ENCODE data around the gene BAIAP2L2.
A peak's percentile ranks its signal among the peaks of the same experiment; 100 is the strongest.

Gene BAIAP2L2

DNA sequence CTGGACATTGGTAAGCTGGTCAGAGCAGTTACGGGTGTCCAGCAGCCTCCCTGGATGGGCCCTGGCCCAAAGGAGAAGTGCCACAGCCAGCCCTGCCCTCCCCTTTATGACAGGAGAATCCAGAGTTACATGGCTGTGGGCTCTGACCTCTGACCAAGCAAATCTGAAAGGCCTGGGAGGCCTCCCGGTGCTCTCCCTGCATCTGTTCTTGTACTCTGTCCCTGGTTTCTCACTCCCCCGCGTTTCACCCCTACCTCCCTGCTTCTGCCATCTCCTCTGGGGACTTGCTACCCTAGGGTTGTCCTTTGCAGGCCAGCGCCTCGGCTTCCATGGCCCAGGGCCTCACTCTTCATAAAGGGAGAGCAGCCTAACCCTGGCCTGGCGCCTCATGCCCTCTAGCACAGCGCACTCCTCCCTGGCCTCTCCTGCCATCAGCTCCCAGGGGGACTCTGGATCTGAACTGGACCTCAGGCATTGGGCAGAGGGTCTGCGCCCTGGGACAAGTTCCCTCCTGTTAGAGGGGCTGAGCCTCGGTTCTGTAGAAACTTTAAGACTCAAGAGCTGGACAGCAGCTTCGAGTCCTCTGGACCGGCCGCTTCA, 42.6 kb downstream of the BAIAP2L2 start:
- H3K27ac ChIP-seq = no peak overlapping the region

DNA sequence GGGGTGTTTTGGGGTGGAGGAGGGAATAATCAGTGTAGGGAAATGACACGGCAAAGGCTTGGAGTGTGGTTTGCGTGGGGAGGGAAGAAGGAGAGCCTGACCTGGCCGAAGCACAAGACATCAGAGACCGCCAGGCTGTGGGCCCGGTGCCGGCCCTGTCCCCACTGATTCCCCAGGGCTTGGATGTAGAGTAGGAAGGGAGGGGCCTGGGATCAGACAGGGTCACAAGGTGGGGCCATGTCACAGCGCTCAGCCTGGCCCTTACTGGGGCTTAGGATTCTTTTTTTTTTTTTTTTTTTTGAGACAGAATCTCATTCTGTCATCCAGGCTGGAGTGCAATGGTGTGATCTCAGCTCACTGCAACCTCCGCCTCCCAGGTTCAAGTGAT, 43.5 kb downstream of the BAIAP2L2 start:
- H3K27ac ChIP-seq = no peak overlapping the region
- no peak for TF ChIP-seq ZFX (IDR thresholded peaks at IDR 0.05; ENCODE audit: borderline replicate concordance)
- TF ChIP-seq, protein P1, sequence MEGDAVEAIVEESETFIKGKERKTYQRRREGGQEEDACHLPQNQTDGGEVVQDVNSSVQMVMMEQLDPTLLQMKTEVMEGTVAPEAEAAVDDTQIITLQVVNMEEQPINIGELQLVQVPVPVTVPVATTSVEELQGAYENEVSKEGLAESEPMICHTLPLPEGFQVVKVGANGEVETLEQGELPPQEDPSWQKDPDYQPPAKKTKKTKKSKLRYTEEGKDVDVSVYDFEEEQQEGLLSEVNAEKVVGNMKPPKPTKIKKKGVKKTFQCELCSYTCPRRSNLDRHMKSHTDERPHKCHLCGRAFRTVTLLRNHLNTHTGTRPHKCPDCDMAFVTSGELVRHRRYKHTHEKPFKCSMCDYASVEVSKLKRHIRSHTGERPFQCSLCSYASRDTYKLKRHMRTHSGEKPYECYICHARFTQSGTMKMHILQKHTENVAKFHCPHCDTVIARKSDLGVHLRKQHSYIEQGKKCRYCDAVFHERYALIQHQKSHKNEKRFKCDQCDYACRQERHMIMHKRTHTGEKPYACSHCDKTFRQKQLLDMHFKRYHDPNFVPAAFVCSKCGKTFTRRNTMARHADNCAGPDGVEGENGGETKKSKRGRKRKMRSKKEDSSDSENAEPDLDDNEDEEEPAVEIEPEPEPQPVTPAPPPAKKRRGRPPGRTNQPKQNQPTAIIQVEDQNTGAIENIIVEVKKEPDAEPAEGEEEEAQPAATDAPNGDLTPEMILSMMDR (IDR thresholded peaks at IDR 0.05) = no peak

More for the DNA sequence above, 42.6 kb downstream of the BAIAP2L2 start:
- no peak for TF ChIP-seq ZFX (IDR thresholded peaks at IDR 0.05; ENCODE audit: borderline replicate concordance)
- TF ChIP-seq, protein P1 (IDR thresholded peaks at IDR 0.05) = no peak

DNA sequence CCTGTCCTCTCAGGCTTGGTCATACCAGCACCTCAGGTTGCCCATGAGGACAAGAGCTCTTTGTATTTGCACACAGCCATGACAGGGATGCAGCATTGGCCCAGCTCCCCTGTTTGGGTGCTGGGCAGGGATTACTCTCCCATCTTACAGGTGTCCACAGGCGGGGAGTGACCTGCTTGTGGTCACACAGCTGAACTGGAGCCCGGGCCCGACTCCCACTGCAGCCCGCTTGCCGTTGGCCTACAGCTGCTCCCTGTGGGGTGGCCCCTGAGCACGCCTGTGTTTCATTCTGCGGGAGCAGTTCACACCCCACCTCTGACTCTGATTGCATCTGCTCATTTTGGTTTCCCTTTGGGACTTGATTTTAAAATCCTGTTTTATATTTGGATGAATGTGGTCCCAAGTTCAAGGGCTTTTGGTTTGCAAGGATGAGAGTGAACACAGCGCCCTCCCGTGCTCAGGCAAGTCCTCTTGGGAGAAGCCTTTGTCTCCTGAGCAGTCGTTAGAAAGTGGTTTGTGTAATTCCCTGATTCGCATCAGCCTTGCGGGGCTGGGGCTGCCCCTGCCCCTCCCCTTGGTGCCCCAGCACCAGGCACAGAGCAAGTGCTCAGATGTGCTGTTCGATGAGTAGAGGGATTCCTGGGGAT, 44.0 kb downstream of the BAIAP2L2 start:
- TF ChIP-seq, protein P1 (IDR thresholded peaks at IDR 0.05) = no peak
- H3K27ac ChIP-seq = no peak overlapping the region

DNA sequence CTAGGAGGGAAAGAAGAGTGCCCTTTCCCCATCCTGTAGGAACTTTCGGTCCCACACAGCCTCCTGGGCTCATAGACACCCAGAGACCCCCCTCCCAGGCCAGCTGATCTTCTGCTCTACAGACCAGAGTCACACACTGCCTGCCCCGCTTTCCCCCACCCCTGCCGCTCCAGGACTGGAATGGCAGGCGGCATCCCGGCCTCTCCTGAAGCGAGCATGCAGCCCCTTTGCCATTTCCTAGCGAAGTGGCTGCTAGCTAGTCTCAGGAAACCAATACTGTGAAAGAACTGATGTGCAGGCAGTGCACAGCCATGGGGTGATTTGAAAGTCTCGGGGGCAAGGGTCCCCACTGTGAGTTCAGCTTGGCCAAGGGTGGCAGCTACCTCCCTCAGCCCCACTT, 44.9 kb downstream of the BAIAP2L2 start:
- no peak overlapping the region for H3K27ac ChIP-seq
- TF ChIP-seq, protein P1 (IDR thresholded peaks at IDR 0.05) = no peak
- TF ChIP-seq ZFX (IDR thresholded peaks at IDR 0.05; ENCODE audit: borderline replicate concordance) = no peak

DNA sequence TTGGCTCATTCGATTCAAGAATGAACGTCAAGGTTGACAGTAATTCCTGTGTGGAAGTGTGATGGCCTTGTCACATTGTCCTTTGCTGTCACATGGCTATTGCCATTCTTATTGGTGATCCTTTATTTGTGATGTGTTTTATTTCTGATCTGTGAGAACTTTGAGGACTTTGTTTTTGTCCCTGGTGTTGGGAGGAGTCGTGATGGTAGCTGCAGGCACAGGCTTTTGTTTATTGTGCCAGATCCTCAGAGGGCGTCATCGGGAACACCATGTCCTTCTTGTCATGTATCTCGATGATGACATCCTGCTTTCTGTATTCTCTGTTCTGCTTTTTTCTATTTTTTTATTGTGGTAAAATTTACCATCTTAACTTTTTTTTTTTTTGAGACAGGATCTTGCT, 47.7 kb downstream of the BAIAP2L2 start:
- TF ChIP-seq, protein P1 (IDR thresholded peaks at IDR 0.05) = no peak
- TF ChIP-seq ZFX (IDR thresholded peaks at IDR 0.05; ENCODE audit: borderline replicate concordance) = no peak
- peak overlapping the region; percentile 86 for H3K27ac ChIP-seq

DNA sequence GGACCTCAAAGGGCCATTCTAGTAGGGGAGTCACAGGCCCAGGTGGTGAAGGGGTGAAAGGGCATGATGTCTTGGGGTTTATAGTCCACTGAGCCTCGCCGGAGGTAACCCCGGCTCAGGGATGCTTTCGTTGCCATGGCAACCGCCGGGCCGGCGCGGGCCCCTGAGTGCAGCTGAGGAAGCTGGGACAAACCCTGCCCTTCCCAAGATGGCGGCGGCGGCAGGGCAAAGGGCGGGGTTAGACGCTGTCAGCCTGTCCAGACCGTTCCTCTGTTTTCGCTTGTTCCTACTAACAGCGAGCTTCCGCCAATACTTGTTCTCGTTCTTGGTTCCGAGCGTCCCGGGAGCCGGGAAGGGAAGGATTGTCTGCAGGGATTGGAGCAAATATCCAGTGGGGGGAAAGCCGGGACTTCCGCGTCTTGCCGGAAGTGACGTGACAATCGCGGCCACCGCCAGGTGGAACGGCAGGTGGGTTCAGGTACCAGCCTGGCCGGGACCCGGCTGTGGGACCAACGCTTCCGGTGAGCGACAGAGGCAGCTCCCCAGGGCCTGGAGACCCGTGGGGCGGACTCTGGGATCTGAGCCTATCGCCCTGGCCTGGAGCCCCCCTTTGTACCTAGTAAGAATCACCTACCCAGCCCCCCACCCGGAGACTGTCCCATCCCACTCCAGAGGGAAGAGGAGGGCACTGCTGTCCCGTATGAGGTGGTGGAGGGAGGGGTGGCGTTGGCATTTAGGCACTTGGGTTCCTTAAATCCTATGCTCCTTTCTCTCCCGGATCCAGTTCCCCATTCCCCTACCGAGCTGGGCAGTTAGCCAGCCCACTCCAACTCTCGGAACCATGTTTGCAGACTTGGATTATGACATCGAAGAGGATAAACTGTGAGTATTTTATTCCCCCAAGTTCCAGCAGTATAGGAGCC, 53.3 kb downstream of the BAIAP2L2 start, which contains the start of gene PICK1:
Gene PICK1 (plus strand): TSS at position 436 of the 923 bp plus-strand sequence. CDS start 406 bp downstream, at position 842.
- H3K27ac ChIP-seq = peak within 1 kb of the TSS; percentile 94
- no peak for TF ChIP-seq ZFX (IDR thresholded peaks at IDR 0.05; ENCODE audit: borderline replicate concordance)
- TF ChIP-seq, protein P1 (IDR thresholded peaks at IDR 0.05) = no peak

All from 22Rv1 (cell line).